PC-9 (cell line): Measurements from ENCODE around the gene HYAL1. TPM values are rescaled to one million over a fixed set of nuclear protein-coding genes. Genes with fewer than 3 reads are reported as not detected.

Experiments used
- BruUV-seq: library from RNA; stranded (reverse); fragments of 400-500 nt; replicated peaks from 2 replicates; lab custom pipeline; 2021; lab: Mats Ljungman, UMichigan
- CTCF ChIA-PET: fragments of 300-600 bp; sonication (Branson Sonifier 250); formaldehyde crosslinking; loops from one replicate; lab custom pipeline; 2022; ENCODE audit warnings: antibody characterized with exemption; lab: Charles Lee
- POLR2A ChIA-PET: fragments of 300-600 bp; sonication (Branson Sonifier 250); formaldehyde crosslinking; loops from one replicate; lab custom pipeline; 2022; ENCODE audit warnings: antibody characterized with exemption; ENCODE audit not compliant: unreplicated experiment; lab: Charles Lee
- DNase-seq, 2 experiments: peaks; one replicate each; pipeline versions ENCODE4 v3.0.0 to v3.0.0-alpha.2; 2015 to 2022; ENCODE audit warnings: mixed read lengths in 1 of 2
- H2AFZ ChIP-seq: fragments of 200-600 bp; sonication (generic); 2 replicates; pipeline ENCODE4 v1.8.1; 2017; ENCODE audit warnings: antibody characterized with exemption
- H3F3A ChIP-seq: fragments of 200-600 bp; sonication (generic); 2 replicates; pipeline ENCODE4 v1.8.1; 2017; ENCODE audit warnings: antibody characterized with exemption, mild to moderate bottlenecking, low read depth; ENCODE audit not compliant: insufficient read depth
- H3K27ac ChIP-seq: fragments of 200-600 bp; sonication (generic); 2 replicates; pipeline ENCODE4 v1.6.1; 2016; ENCODE audit warnings: mixed run types
- H3K27me3 ChIP-seq: fragments of 200-600 bp; sonication (generic); 2 replicates; pipeline ENCODE4 v1.6.1; 2016; ENCODE audit warnings: low read depth, mixed run types; ENCODE audit not compliant: insufficient read depth
- H3K36me3 ChIP-seq: fragments of 200-600 bp; sonication (generic); 2 replicates; pipeline ENCODE4 v1.6.1; 2016; ENCODE audit warnings: low read depth, mixed run types
- H3K4me1 ChIP-seq: fragments of 200-600 bp; sonication (generic); replicated peaks from 2 replicates; pipeline ENCODE4 v1.6.1; 2016; ENCODE audit warnings: mixed run types; ENCODE audit not compliant: insufficient read depth
- H3K4me2 ChIP-seq: fragments of 200-600 bp; sonication (generic); 2 replicates; pipeline ENCODE4 v1.6.1; 2017; ENCODE audit warnings: mixed run types
- H3K4me3 ChIP-seq: fragments of 200-600 bp; sonication (generic); 2 replicates; pipeline ENCODE4 v1.6.1; 2016; ENCODE audit warnings: mixed run types
- H3K79me2 ChIP-seq: fragments of 200-600 bp; sonication (generic); 2 replicates; pipeline ENCODE4 v1.6.1; 2017; ENCODE audit warnings: low read depth, mixed run types
- H3K9me2 ChIP-seq: fragments of 200-600 bp; sonication (generic); 2 replicates; pipeline ENCODE4 v1.8.1; 2017; ENCODE audit warnings: mild to moderate bottlenecking; ENCODE audit not compliant: insufficient read depth
- H3K9me3 ChIP-seq: fragments of 200-600 bp; sonication (generic); 2 replicates; pipeline ENCODE4 v1.8.1; 2016; ENCODE audit warnings: low read depth; ENCODE audit not compliant: insufficient read depth
- H4K20me1 ChIP-seq: fragments of 200-600 bp; sonication (generic); 2 replicates; pipeline ENCODE4 v1.8.1; 2017; ENCODE audit not compliant: insufficient read depth
- EZH2 ChIP-seq: fragments of 200-600 bp; sonication (generic); IDR thresholded peaks from 2 replicates; pipeline ENCODE4 v1.8.0; 2017; ENCODE audit warnings: antibody characterized with exemption, low read depth
- intact Hi-C: fragments of 100-400 bp; cut with micrococcal nuclease; formaldehyde crosslinking; loops from one replicate; pipeline ENCODE4 v1.10.0; 2022; ENCODE audit not compliant: unreplicated experiment
- total RNA-seq: library from RNA; stranded (reverse); gene quantifications from 2 replicates; pipeline ENCODE4 v1.2.3, GENCODE V29; 2021
- TF ChIP-seq, protein P1 (sequence below): fragments of 200-600 bp; sonication (generic); conservative IDR thresholded peaks from 2 replicates; pipeline ENCODE4 v1.6.1; 2017; ENCODE audit warnings: mixed run types, antibody characterized with exemption, mild to moderate bottlenecking, moderate library complexity

The HYAL1 gene
- total RNA-seq, 1 experiment from 2014 or later: 1.9 TPM

DNA sequence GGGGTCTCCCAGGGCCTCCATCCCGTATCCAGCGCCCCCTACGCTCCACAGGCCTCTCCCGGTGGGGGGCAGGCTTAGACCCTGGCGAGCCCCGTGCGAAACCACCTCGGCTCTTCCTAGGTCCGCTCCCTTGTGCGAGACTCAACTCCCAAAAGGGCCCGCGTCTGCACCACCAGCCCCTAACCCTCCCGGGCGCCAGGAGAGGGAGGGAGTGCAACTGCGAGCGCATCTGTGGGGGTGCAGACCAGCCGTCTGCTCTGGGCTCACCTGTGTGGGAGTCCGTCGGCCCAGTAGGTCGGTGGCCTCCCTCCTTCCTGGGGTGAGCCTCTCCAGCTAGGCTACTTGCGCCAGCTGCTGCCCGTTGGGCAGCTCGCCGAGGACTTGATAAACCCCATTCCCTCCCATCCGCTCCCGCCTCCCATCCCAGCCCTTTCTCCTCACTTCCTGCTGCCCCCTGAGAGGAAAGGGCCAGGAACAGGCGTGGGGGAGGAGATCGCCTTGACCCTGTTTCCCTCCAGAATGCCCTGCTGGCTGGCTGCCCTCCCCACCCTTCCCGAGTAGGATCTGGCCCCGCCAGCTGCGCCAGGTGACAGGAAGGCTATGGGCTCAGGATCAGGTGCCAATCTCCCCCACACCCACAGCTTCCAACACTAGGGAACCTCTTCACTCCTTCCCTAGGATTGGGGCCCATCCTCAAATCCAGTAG, 19.2 kb upstream of the HYAL1 start, which contains the start of gene HYAL2:
Gene HYAL2 (minus strand): TSS at position 360 of the 706 bp plus-strand sequence. CDS start 2,256 bp downstream, outside the sequence.
- Histone ChIP-seq H2AFZ (peak within 1 kb of the TSS; percentile 91), H3K9me2 (no peaks in the 10 kb centered on the region), H3K9me3 (no peaks in the 10 kb centered on the region), H3K27ac (peak within 1 kb of the TSS; percentile 83), H4K20me1 (peaks cover 4% of the 10 kb centered on the region; the same call in 1 of the 2 replicates), H3K79me2 (peaks cover 37% of the 10 kb centered on the region), H3K4me3 (peak within 1 kb of the TSS; percentile 69), H3K27me3 (no peaks in the 10 kb centered on the region), H3K4me1 (peaks cover 24% of the 10 kb centered on the region), H3F3A (peaks cover 20% of the 10 kb centered on the region), H3K36me3 (peaks cover 7% of the 10 kb centered on the region; the same call in 1 of the 2 replicates), H3K4me2 (peak within 1 kb of the TSS; percentile 91)
- no peak for DNase-seq
- no TSS peak for BruUV-seq
- TF ChIP-seq EZH2: no peak
- TF ChIP-seq, protein P1, sequence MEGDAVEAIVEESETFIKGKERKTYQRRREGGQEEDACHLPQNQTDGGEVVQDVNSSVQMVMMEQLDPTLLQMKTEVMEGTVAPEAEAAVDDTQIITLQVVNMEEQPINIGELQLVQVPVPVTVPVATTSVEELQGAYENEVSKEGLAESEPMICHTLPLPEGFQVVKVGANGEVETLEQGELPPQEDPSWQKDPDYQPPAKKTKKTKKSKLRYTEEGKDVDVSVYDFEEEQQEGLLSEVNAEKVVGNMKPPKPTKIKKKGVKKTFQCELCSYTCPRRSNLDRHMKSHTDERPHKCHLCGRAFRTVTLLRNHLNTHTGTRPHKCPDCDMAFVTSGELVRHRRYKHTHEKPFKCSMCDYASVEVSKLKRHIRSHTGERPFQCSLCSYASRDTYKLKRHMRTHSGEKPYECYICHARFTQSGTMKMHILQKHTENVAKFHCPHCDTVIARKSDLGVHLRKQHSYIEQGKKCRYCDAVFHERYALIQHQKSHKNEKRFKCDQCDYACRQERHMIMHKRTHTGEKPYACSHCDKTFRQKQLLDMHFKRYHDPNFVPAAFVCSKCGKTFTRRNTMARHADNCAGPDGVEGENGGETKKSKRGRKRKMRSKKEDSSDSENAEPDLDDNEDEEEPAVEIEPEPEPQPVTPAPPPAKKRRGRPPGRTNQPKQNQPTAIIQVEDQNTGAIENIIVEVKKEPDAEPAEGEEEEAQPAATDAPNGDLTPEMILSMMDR: no peak
- POLR2A ChIA-PET: no interaction called here
- CTCF ChIA-PET: interaction anchor here (1.1 kb wide), 1 partner anchor 50 kb away, joined by 7 read pairs; no protein-coding TSS in a partner anchor
- intact Hi-C loops: no loop called here

DNA sequence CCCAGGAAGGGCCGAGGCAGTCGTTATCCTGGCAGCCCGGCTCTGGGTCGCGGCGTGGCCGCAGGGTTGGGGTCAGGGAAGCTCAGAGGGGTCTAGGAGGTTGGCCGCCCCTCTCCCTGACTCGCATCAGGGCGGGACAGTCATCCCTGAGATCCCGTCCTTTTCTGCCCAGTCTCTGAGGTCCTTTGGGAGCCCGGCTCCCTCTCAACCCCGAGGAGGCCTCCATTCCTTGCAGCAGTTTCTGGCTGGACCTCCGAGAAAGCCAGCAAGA, 18.7 kb upstream of the HYAL1 start:
- no TSS peak for BruUV-seq
- Histone ChIP-seq H3K4me2 (peak overlapping the region; percentile 91; the same call in 1 of the 2 replicates), H3K9me2 (no peaks in the 10 kb centered on the region), H3F3A (peaks cover 25% of the 10 kb centered on the region), H3K4me1 (peaks cover 29% of the 10 kb centered on the region), H3K4me3 (no peak overlapping the region), H2AFZ (no peak overlapping the region), H4K20me1 (peaks cover 7% of the 10 kb centered on the region; the same call in 1 of the 2 replicates), H3K9me3 (no peaks in the 10 kb centered on the region), H3K36me3 (peaks cover 7% of the 10 kb centered on the region; the same call in 1 of the 2 replicates), H3K79me2 (peaks cover 33% of the 10 kb centered on the region), H3K27ac (no peak overlapping the region), H3K27me3 (no peaks in the 10 kb centered on the region)
- DNase-seq: no peak
- ChIA-PET CTCF (no interaction called here), POLR2A (no interaction called here)
- TF ChIP-seq, protein P1: 0 out of 2 replicates have a peak, but pooled peaks have one; percentile 12
- no peak for TF ChIP-seq EZH2
- intact Hi-C loops: no loop called here

DNA sequence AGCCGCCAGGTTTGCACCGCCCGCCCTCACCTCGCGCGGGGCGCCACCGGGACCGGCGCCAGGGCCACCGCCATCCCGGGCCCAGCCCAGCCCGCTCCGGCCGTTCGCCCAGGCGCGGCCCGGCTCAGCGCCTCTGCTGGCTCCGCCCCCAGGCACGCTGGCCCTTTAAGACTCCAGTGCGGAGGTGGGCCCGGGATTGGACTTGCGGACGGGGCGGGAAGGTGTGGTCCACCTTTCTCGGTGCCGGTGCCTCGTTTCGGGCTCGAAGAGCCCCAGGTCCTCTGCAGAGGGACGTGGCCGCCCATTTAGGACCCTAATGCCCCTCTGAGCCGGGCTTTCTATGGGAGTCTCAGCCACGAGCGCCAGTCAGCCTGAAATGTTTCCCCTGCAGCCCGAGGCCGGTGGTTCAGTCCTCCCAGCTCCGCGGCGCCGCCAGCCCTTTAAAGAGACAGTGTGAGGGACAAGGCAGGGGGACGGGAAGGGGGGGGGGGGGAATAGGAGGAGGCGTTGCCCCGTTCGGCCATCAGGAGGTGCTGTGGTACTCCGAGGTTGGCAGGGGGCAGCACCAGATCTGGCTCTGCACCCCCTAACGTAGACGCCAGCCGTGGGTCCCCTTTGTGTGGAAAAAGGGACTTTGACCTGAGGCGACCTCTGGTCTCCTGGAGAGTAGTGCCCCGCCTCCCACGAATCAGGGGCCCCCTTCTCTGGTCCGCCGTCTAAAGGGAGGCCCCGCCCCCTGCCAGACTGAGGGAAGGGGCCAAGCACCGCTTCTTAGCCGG, 18.2 kb upstream of the HYAL1 start:
- peaks cover 27% of the 10 kb centered on the region for H3K79me2 ChIP-seq
- TF ChIP-seq, protein P1: peak; percentile 62
- TF ChIP-seq EZH2: no peak
- ChIA-PET POLR2A (interaction anchor here (0.7 to 1.0 kb wide), 2 partner anchors 22 to 29 kb away, joined by 5 to 7 read pairs; partner anchors contain the start of genes HYAL3 and NAA80), CTCF (interaction anchor here (0.5 to 1.1 kb wide), 6 partner anchors 18 to 1895 kb away, joined by 3 to 13 read pairs (median 4); partner anchors contain the start of gene HYAL1)
- peaks cover 7% of the 10 kb centered on the region; the same call in 1 of the 2 replicates for H3K36me3 ChIP-seq
- peak overlapping the region; percentile 91 for H2AFZ ChIP-seq
- peak overlapping the region; percentile 69 for H3K4me3 ChIP-seq
- intact Hi-C loops: loop anchor here (1.0 kb wide), 1 partner anchor 29 kb away; the partner anchor contains the start of gene IFRD2
- BruUV-seq: no TSS peak
- peaks cover 28% of the 10 kb centered on the region for H3F3A ChIP-seq
- H3K9me3 ChIP-seq: no peaks in the 10 kb centered on the region
- no peaks in the 10 kb centered on the region for H3K9me2 ChIP-seq
- H3K27ac ChIP-seq: peak overlapping the region; percentile 83
- peak overlapping the region; percentile 91 for H3K4me2 ChIP-seq
- DNase-seq: peak; percentile 69 to 89
- H3K4me1 ChIP-seq: peaks cover 31% of the 10 kb centered on the region
- no peaks in the 10 kb centered on the region for H3K27me3 ChIP-seq
- peaks cover 7% of the 10 kb centered on the region; the same call in 1 of the 2 replicates for H4K20me1 ChIP-seq
